GM12891 (cell line): ENCODE results near the gene ZC3H12C.

ENCODE experiments used
- POLR2A ChIP-seq: IDR thresholded peaks from 2 replicates; pipeline ENCODE4 v1.6.1; 2011; ENCODE audit warnings: low read depth, low read length, control low read depth
- POLR2AphosphoS5 ChIP-seq: IDR thresholded peaks from 2 replicates; pipeline ENCODE4 v1.6.1; 2011; ENCODE audit warnings: low read depth, low read length, control low read depth
- SPI1 ChIP-seq: IDR thresholded peaks from 2 replicates; pipeline ENCODE4 v1.6.1; 2011; ENCODE audit warnings: low read depth, low read length, control low read depth

DNA sequence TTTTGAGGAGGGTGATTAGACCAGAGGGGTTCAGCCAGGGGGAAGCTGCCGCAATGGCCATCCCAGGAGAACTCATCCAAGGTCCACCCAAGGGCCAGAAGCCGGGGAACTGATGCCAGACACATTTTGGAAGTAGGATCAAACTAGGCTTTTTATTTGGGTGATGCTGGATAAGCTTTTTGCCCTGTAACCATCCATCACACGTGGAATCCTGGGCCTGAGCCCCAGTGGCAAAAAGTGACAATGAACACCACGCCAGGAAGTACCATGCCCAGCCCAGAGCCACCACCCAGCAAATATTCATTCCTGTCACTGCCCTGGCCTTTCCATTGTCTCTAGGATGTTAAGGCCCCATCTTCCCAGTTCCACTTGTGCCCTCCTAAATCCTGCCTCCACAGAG lies 85.9 kb downstream of the ZC3H12C start:
- TF ChIP-seq POLR2AphosphoS5 (no peak), SPI1 (no peak), POLR2A (no peak)
